Neural cell (in vitro differentiated cells): ENCODE measurements around the gene AHNAK. TPM values are rescaled to one million over a fixed set of nuclear protein-coding genes. Genes with fewer than 3 reads are reported as not detected.

ENCODE experiments used
- H2AFZ ChIP-seq: fragments of 200-600, 300-800 bp; sonication (generic), shearing (Covaris generic); 2 replicates; pipeline ENCODE4 v1.6.0; 2014; ENCODE audit warnings: low read depth, mild to moderate bottlenecking, antibody characterized with exemption, low read length, moderate library complexity
- H3F3A ChIP-seq: fragments of 200-600 bp; shearing (Covaris generic); 2 replicates; pipeline ENCODE4 v1.6.1; 2016; ENCODE audit warnings: mild to moderate bottlenecking, moderate library complexity, mixed read lengths, antibody characterized with exemption, low read length; ENCODE audit not compliant: insufficient read depth, poor library complexity, severe bottlenecking
- H3K27ac ChIP-seq: fragments of 200-600, 300-800 bp; sonication (generic), shearing (Covaris generic); 2 replicates; pipeline ENCODE4 v1.5.1; 2014; ENCODE audit warnings: mild to moderate bottlenecking, low read length, moderate library complexity
- H3K27me3 ChIP-seq: fragments of 300-800, 200-600 bp; sonication (generic), shearing (Covaris generic); 2 replicates; pipeline ENCODE4 v1.6.0; 2014; ENCODE audit warnings: mild to moderate bottlenecking, low read depth, low read length, moderate library complexity; ENCODE audit not compliant: insufficient read depth
- H3K36me3 ChIP-seq: fragments of 300-800, 200-600 bp; sonication (generic), shearing (Covaris generic); 2 replicates; pipeline ENCODE4 v1.5.1; 2014; ENCODE audit warnings: mild to moderate bottlenecking, antibody characterized with exemption, low read length, moderate library complexity; ENCODE audit not compliant: insufficient read depth
- H3K4me2 ChIP-seq: fragments of 300-800, 200-600 bp; sonication (generic), shearing (Covaris generic); 2 replicates; pipeline ENCODE4 v1.6.0; 2014; ENCODE audit warnings: mild to moderate bottlenecking, low read length
- H3K4me3 ChIP-seq: fragments of 300-800, 200-600 bp; sonication (generic), shearing (Covaris generic); 2 replicates; pipeline ENCODE4 v1.5.1; 2014; ENCODE audit warnings: mild to moderate bottlenecking, low read length, moderate library complexity
- H3K79me2 ChIP-seq: fragments of 200-600 bp; shearing (Covaris generic); replicated peaks from 2 replicates; pipeline ENCODE4 v1.6.0; 2014; ENCODE audit warnings: mild to moderate bottlenecking, low read length, moderate library complexity; ENCODE audit not compliant: insufficient read depth
- H3K9ac ChIP-seq: fragments of 300-800, 200-600 bp; sonication (generic), shearing (Covaris generic); 2 replicates; pipeline ENCODE4 v1.6.1; 2016; ENCODE audit warnings: mild to moderate bottlenecking, low read length, mixed read lengths
- H3K9me2 ChIP-seq: fragments of 200-600 bp; shearing (Covaris generic); 2 replicates; pipeline ENCODE4 v1.6.1; 2016; ENCODE audit warnings: mild to moderate bottlenecking, low read length, mixed read lengths; ENCODE audit not compliant: insufficient read depth
- H3K9me3 ChIP-seq: fragments of 200-600, 300-800 bp; sonication (generic), shearing (Covaris generic); 2 replicates; pipeline ENCODE4 v1.6.1; 2016; ENCODE audit warnings: mild to moderate bottlenecking, mixed run types, low read length, moderate library complexity, mixed read lengths
- H4K20me1 ChIP-seq: fragments of 200-600 bp; shearing (Covaris generic); 2 replicates; pipeline ENCODE4 v1.6.1; 2016; ENCODE audit warnings: mild to moderate bottlenecking, mixed run types; ENCODE audit not compliant: insufficient read depth
- CTCF ChIP-seq: fragments of 450-650 bp; IDR thresholded peaks from 2 replicates; pipeline ENCODE4 v1.5.1; 2014; ENCODE audit warnings: antibody characterized with exemption, mild to moderate bottlenecking, moderate library complexity; ENCODE audit not compliant: poor library complexity, severe bottlenecking
- EP300 ChIP-seq: fragments of 450-650 bp; conservative IDR thresholded peaks from 2 replicates; pipeline ENCODE4 v1.6.1; 2014; ENCODE audit warnings: antibody characterized with exemption, mild to moderate bottlenecking, moderate library complexity; ENCODE audit not compliant: poor library complexity, severe bottlenecking
- EZH2 ChIP-seq: fragments of 200-600, 300-800 bp; shearing (Covaris generic), sonication (generic); IDR thresholded peaks from 2 replicates; pipeline ENCODE4 v1.6.1; 2014; ENCODE audit warnings: antibody characterized with exemption, low read length, borderline replicate concordance, mild to moderate bottlenecking; ENCODE audit not compliant: insufficient read depth, poor library complexity, severe bottlenecking
- MXI1 ChIP-seq: fragments of 450-650 bp; conservative IDR thresholded peaks from 2 replicates; pipeline ENCODE4 v1.6.1; 2014; ENCODE audit warnings: antibody characterized with exemption, mild to moderate bottlenecking; ENCODE audit not compliant: poor library complexity, severe bottlenecking
- POLR2AphosphoS5 ChIP-seq: IDR thresholded peaks from 2 replicates; pipeline ENCODE4 v1.6.1; 2012
- RAD21 ChIP-seq: fragments of 450-650 bp; conservative IDR thresholded peaks from 2 replicates; pipeline ENCODE4 v1.6.1; 2014; ENCODE audit warnings: antibody characterized with exemption, mild to moderate bottlenecking, moderate library complexity
- REST ChIP-seq: IDR thresholded peaks from 2 replicates; pipeline ENCODE4 v1.6.1; 2012; ENCODE audit warnings: borderline replicate concordance
- SMC3 ChIP-seq: fragments of 450-650 bp; conservative IDR thresholded peaks from 2 replicates; pipeline ENCODE4 v1.6.1; 2014; ENCODE audit warnings: antibody characterized with exemption, mild to moderate bottlenecking, moderate library complexity; ENCODE audit not compliant: poor library complexity
- TAF1 ChIP-seq: IDR thresholded peaks from 2 replicates; pipeline ENCODE4 v1.6.1; 2012; ENCODE audit warnings: low read depth
- polyA plus RNA-seq: library from polyadenylated mRNA; depleted of rRNA; stranded (reverse); fragments of >200 nt; gene quantifications from 2 replicates; pipeline ENCODE4 v1.2.3, GENCODE V29; 2014

AHNAK gene
- polyA plus RNA-seq, 1 donor from 2014 or later = 0.11 TPM

GRCh38 chr11:62498031-62498430 is 48.6 kb downstream of the AHNAK start:
- Histone ChIP-seq H2AFZ (no peak overlapping the region), H3K79me2 (no peaks in the 10 kb centered on the region), H4K20me1 (no peaks in the 10 kb centered on the region)

GRCh38 chr11:62497132-62497801 is 49.3 kb downstream of the AHNAK start:
- Histone ChIP-seq H3K36me3 (no peaks in the 10 kb centered on the region), H3F3A (no peaks in the 10 kb centered on the region), H3K27ac (no peak overlapping the region), H3K4me3 (no peak overlapping the region), H3K9ac (no peak overlapping the region), H3K9me2 (no peaks in the 10 kb centered on the region), H3K9me3 (no peaks in the 10 kb centered on the region), H4K20me1 (no peaks in the 10 kb centered on the region), H2AFZ (no peak overlapping the region), H3K4me2 (no peak overlapping the region), H3K27me3 (no peaks in the 10 kb centered on the region), H3K79me2 (no peaks in the 10 kb centered on the region)
- TF ChIP-seq EP300 = no peak
- no peak for TF ChIP-seq MXI1
- TF ChIP-seq REST = no peak
- TF ChIP-seq EZH2 = no peak

More at GRCh38 chr11:62498031-62498430, 48.6 kb downstream of the AHNAK start:
- TF ChIP-seq CTCF (no peak), REST (no peak), TAF1 (no peak), SMC3 (no peak), EP300 (no peak), RAD21 (no peak), MXI1 (no peak), POLR2AphosphoS5 (no peak), EZH2 (no peak)
- Histone ChIP-seq H3K9ac (no peak overlapping the region), H3F3A (no peaks in the 10 kb centered on the region), H3K36me3 (no peaks in the 10 kb centered on the region), H3K4me3 (no peak overlapping the region), H3K9me2 (no peaks in the 10 kb centered on the region), H3K4me2 (no peak overlapping the region), H3K9me3 (no peaks in the 10 kb centered on the region), H3K27me3 (no peaks in the 10 kb centered on the region), H3K27ac (no peak overlapping the region)
